HG02623 (cell line): ENCODE measurements around the gene UBE2V1.

Source experiments
- ATAC-seq: cut with Tn5 transposase; IDR thresholded peaks from one replicate; pipeline ENCODE4 v1.9.1; 2021; ENCODE audit warnings: moderate library complexity; ENCODE audit not compliant: unreplicated experiment

Gene UBE2V1

DNA sequence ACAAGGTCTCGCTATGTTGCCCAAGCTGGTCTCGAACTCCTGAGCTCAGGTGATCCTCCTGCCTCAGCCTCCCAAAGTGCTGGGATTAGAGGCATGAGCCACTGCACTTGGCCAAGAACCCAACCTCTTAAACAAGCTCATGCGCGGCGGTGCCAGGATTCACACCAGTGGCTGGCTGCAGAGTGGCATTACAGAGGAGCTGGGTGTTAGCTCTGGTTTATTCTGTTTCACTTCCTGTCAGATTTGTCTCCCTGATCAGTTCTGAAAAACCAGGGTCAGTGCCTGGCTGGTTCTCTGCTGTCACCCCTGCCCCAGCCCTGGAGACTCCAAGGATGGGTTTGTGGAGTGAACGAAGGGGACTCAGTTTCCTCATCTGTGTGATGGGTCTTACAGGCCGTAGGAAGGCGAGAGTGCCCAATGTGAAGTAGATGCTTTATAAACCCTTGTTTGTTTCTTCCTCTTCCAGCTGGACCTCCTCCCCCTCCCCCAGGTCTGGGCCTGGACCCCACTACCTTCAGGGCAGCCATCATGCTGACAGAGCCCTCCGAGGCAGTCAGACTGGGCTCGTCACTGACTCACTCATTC is 63.4 kb downstream of the UBE2V1 start:
- no peak for ATAC-seq

DNA sequence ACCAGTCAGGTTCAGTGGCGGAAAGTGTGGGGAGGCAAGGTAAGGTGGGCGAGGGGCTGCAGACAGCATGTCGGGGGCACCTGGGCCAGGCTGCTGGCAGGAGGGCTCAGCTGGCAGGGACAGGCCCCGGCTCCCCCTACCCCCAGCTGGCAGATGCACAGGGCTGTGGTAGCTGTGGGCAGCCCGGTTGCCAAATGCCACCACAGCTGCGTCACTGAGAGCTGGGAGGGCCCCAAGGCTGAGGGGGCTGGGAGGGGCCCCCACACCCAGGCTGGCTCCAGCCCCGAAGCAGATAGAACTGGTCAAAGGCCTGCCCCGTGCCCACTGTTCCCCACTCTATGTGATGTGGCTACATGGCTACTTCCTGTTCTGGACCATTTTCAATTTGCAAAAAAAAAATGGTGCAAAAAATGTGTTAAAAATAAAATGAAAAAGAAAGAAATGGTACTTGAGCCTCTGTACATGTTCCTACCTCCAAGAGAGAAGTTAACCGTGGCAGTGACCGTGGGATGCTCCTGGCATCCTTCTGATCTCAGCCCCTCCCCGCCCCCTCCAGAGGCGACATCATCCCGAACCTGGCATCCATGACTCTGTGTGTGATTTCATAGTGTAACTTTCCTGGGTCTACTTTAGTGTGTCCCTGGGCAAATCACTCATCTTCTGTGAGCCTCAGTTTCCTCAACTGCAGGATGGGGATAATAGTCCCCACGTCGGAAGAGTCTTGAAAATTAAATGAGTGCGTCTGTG is 64.4 kb downstream of the UBE2V1 start:
- no peak for ATAC-seq

DNA sequence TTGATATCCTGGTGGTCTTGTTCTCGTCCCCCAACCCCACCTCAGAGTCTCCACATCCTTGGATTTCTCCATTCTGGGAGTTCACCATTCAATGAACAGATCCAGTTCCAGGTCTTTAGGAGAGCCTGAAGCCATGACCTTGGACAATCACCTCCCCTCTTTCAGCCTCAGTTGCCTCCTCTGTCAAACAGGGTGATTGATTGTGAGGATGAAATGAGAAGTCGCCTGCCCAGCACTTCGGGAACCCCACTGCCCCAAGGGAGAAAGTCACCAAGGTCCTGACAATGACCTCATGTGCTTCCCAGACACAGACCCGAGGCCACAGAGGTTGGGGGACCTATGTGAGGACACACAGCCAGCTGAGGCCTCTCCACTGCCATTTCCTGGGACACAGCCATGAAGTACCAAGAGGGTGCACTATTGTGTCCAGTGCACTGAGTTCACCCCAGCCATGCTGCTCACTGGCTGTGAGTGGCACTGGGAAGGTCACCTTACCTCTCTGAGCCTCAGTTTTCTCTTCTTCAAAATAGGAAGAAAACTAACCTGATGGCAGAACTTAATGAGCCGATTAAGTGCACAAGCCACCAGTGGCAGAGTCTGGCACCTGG is 68.5 kb downstream of the UBE2V1 start:
- no peak for ATAC-seq

DNA sequence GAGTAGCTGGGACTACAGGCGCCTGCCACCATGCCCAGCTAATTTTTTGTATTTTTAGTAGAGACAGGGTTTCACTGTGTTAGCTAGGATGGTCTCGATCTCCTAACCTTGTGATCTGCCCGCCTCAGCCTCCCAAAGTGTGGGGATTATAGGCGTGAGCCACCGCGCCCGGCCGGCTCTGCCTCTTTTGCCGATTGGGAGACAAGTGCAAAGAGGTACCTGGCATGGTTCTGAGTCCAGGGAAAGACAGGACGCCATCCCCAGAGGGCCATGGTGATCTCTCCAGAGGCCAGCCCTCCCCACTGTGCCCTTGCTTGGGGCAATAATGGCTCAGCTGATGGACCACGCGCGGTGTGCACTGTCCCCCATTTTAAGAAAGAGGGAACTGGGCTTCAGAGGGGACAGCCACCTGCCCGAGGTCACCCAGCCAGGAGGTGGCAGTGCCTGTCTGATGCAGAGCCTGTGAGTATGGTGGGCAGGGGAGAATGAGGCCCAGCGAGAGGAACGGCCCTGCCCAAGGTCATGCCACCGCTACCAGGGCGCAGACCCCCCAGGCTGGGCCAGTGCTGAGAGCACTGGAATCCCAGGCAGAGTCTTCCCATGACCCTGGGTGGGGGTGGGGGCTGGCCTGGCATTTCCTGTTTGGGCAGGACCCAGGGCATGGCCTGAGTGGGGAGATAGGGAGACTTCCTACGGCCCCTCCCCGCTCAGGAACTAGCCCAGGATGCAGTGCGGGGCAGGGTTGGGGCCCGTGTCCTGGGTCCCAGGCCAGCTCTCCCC is 69.2 kb downstream of the UBE2V1 start:
- ATAC-seq: no peak

DNA sequence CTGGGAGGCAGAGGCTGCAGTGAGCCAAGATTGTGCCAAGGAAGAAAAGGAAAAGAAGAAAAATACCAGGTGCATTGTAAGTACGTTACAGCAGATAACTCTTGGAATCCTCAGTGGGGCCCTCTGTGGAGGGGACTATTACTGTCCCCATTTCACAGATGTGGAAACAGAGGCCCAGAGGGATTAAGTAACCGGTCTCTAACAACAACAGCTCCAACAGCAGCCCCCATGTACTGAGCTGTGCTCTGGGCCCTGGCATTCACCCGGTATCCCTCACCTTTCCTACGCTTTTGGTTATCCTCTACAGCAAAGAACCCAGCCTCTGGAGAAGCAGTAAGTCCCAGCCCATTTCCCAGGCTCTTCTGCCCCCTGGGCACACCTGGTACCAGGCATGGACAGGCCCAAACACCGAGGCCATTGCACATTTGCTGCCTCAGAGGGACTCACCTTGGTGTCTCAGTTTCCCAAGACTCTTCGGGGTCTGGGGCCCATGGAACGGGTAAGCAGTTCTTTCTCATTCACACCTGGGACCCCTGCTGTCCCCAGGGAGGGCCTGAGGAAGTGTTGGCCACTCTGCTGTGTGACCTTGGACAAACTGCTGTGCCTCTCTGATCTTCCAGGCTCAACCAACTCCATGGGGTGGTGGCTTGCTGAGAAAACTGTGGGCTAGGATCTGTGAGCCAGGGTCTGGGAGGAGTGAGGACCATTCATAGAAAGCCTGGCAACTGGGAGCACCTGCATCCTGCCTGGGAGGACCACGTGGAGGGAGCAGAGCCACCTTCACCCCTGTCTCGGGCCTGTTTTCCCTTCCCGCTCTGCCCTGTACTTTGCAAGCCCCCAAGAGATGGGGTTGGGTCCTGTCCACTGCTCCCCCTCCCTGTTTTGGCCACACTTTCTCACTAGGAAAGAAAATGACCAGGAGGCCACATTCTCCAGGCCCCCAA is 70.3 kb downstream of the UBE2V1 start:
- ATAC-seq: no peak

DNA sequence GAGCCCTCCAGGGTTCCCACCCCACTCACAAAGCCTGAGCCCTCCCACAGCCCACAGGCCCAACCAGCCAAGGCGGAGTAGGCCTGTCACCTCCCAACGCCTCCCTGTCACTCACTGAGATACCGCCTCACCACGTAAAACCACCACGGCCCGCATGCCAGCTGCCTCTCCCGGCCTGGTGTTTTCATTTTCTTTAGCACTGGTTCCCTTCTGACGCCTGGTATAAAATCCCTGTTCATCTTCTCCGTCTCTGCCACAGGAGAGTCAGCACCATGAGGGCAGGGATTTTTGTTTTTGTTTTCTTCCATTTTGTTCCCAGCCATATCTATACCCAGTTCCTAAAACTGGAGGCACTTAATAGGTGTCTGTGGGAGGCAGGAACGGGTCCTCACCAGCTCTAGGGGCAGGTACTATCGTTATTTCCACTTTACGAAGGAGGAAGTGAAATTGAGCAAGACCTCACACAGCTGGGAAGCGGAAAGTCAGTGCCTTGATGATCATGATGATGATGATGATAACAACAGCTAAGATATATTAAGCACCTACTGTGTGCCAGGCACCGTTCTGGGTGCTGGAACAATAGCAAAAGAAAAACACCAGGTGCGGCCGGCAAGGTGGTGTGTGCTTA is 71.6 kb downstream of the UBE2V1 start:
- ATAC-seq: no peak

DNA sequence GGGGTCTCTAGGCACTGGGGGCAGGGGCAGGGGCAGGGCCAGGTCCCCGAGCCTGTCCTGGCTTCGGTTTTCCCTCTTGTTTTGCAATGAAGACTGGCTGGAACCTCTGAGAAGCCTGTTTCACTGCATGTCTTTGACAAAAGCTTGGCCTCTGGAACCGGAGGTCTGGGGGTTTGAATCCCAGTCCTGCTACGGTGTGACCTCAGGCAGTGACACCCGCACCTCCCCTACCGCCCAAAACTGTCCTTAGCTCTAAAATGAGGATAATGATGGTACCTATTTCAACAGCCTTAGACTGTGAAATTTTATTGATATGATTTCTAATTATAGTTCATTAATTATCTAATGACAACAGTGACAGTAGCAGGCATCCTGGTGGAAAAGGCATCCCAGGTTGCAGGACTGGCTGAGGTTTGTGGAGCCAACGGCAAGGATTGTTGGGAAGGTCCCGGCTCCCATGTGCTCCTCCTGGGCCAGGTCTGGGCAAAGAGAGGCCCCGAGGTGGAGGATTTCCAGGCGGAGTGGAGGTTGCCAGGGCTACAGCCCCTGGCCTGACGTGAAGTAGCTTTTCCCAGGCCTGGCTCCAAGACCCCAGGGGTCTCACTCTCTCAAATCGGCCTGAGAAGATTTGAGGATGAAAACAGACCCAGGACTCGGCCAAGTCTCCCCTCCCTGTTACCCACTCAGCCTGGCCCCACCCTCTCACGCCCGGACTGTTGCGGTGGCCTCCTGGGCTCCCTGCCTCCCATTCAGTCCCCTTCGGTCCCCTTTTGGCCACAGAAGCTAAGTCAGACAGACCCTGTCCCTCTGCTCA is 72.3 kb downstream of the UBE2V1 start:
- ATAC-seq: no peak

DNA sequence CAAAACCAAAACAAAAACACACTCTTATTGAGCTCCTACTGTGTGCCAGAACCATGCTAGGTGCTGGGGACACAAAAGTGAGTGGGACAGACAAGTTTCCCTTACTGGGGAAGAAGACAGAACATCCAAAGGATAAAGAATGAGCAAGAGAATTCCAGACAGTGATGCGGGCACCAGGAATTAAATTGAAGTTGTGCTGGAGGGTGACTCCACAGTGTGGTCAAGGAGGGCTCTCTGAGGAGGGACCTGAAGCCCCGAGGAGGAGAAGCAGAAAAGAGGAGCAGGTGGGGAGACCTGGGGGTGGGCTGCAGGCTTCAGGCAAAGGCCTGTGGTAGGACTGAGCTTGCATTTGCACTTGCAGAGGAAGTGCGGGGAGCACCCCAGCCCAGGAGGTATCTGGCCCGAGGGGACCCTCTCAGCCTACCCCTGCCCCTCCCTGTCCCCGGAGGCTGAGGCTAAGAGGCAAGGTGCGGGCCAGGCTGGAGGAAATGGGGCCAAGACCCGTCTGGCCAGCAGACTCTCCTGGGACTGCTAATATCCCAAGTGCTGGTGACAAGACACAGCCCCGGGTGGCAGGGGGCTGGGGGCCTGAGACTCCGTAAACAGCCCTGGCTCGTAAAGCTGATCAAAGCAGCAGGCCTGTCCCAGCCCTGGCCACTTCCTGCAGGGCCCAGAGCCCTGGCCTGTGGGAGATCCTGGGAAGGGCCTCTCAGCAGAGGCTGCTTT is 73.1 kb downstream of the UBE2V1 start:
- ATAC-seq: no peak

DNA sequence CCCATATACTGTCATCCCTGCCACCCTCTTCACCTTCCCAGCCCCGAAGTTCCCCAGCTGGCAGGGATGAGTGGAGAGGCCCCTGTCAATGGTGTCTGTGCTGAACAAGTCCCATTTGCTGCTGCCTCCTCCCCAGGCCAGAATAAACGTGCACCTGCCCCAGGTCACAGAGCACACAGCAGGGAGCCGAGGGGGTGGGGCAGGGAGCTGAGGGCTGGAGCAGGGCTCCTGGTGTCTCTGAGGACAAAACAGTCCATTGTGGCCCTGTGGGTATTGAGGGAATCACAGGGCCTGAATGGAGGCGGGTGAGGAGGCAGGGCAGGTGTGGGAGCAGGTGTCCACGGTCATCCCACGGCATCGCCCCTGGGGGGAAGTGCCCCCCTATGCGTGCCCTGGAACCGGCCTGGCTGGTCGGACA is 74.4 kb downstream of the UBE2V1 start:
- ATAC-seq: no peak

DNA sequence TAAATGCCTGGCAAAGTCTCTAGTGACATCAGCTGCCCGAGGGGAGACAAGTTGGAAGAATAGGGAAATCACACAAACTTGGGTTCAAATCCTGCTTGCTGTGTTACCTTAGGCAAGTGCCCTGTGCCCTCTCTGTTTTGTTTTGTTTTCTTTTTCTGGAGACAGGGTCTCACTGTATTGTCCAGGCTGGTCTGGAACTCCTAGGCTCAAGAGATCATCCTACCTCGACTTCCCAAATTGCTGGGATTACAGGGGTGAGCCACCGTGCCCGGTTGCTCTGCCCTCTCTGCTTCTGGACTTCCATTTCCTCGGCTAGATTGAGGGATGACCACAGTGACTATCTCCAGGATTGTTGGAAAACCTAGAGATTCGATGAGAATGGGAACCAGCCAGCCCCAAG is 74.8 kb downstream of the UBE2V1 start:
- no peak for ATAC-seq

DNA sequence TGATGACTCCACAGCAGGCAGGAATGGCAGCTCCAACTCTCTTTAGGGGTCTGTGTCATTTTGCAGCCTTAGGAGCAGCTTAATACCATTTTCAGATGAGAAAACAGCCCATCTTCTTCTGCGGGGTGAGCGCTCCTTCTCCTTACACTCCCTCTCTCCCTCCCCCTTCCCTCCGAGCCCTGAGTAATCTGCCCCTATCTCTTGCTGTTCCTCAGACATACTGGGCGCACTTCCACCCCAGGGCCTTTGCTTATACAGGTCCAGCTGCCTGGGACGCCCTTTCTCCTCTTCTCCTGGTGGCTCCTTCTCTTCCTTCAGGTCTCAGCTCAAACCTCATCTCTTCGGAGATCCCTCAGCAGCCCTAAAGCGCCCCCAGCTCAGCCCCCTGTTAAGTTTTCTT is 75.4 kb downstream of the UBE2V1 start:
- no peak for ATAC-seq

DNA sequence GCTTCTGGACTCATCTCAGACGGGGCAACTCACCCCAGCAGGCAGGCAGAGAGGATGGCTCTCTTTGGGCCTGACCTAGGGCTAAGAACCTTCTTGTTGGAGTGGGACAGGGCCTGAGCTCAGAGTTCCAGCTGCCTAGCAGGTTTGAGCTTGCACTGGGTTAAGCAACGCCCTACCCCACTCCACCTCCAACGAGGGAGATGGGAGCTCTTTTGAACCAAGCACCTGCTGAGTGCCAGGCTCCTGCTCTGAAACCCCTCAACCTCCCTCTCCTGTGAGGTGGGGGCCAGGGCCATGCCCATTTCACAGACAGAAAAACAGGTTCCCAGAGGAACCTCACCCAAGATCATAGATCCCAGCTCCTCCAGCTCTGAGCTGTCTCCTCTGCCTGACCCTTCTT is 75.8 kb downstream of the UBE2V1 start:
- no peak for ATAC-seq

DNA sequence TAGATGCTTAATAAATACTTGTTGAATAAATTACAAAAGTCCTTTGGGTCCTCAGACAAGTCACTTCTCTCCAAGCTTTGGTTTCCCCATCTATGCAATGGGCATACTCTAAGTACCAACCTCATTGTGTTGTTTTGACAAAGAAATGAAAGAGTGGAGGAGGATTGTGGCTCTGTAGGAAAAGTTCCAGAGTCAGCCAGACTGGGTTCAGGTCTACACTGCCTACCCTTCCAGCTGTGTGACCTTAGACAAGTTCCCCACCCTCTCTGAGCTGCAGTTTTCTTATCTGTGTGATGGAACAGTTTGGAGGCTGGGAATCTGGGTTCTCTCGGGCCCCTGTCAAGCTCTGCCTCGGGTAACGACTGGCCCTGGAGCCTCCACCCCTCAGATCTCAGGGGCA is 76.2 kb downstream of the UBE2V1 start:
- ATAC-seq: no peak

DNA sequence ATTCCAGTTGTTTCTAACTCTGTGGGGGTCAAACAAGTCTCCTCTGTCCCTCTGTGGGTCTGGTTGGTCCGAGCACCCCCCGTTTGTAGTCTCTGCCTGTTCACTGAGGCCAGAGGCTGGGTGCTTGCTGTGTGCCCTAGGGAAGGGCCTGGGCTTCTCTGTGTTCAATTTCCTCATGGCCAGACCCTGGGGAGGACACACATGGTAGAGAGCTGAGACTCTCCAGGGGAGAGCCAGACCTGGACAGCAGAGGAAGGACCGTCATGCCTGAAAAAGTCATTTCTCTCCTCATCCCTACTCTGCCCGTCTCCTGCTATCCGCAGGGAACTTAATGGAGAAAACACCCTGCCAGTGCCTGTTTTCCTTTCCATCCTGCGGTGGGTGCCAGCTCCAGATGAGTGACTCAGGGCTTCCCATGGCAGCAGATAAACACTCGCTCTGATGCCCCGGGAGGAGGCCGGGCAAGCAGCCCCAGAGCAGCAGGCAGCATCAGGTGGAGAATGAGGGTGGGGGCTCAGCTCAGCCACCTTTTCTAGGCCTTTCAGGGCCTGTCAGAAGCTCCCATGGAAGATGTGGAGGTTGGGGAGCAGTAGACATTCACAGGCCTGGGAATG is 78.3 kb downstream of the UBE2V1 start:
- ATAC-seq: no peak

DNA sequence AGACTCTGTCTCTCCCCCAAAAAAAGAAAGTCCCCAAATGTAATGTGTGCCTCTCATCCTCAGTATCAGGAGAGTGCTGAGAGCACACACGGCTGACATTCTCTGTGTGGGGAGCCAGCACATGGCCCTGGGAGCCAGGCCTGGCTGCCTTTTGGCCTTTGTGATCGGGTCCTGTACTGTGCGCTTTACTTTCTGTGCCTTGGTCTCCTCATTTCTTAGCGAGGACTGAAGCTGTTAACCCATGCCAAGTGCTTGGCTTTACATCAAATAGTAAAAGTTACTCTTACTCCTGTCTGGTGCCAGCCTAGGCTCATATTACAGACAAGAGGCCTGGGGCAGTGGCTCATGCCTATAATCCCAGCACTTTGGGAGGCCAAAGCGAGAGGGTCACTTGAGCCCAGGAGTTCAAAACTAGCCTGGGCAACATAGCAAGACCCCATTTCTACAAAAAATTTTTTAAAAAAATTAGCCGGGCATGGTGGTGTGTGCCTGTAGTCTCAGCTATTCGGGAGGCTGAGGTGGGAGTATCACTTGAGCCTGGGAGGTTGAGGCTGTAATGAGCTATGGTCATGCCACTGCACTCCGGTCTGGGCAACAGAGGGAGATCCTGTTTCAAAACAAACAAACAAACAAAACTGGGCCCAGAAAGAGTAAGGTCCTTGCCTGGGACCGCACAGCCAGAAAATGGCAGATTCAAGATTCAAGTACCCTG is 79.8 kb downstream of the UBE2V1 start:
- ATAC-seq: no peak
